K562 (cell line): ENCODE data around the gene POLR3G. TPM values are rescaled to one million over a fixed set of nuclear protein-coding genes. Genes with fewer than 3 reads are reported as not detected.

Experiments used
- ATAC-seq: fragments of 200-7000 bp; cut with Tn5 transposase; 3 replicates; pipeline ENCODE4 v1.9.1; 2020; ENCODE audit warnings: moderate library complexity
- BruUV-seq: library from RNA; stranded (reverse); fragments of 400-500 nt; replicated peaks from 2 replicates; lab custom pipeline; 2021; lab: Mats Ljungman, UMichigan
- CTCF ChIA-PET: fragments of 300-600 bp; formaldehyde crosslinking; extraction: SDS; loops from one replicate; lab custom pipeline; 2021; ENCODE audit warnings: low intra/inter-chr PET ratio; lab: Yijun Ruan, JAX
- POLR2A ChIA-PET: fragments of 300-600, 350-650 bp; sonication (Branson Sonifier 250); formaldehyde crosslinking; extraction: SDS; loops from one replicate; lab custom pipeline; 2021; ENCODE audit warnings: antibody characterized with exemption, inconsistent platforms; lab: Yijun Ruan, JAX
- DNase-seq, 4 experiments: peaks; one replicate each; pipeline versions ENCODE4 v3.0.0 to v3.0.0-alpha.2; 2011 to 2018; ENCODE audit warnings: low spot score in 3 of 4, mixed read lengths in 3 of 4; ENCODE audit errors: extremely low read depth in 1 of 4
- FAIRE-seq: peaks from 2 replicates; lab custom pipeline; 2011; peaks lifted over from hg19 to GRCh38; lab: Jason Lieb, UNC
- H2AFZ ChIP-seq: 2 replicates; pipeline ENCODE4 v1.6.0; 2011; ENCODE audit warnings: low read depth, low read length, control low read depth, inconsistent platforms
- H3K27ac ChIP-seq: fragments of 200-600 bp; 3 replicates; pipeline ENCODE4 v1.8.0; 2011; ENCODE audit warnings: low read depth, mild to moderate bottlenecking, control low read depth, inconsistent platforms, low read length, moderate library complexity, mixed read lengths; ENCODE audit errors: extremely low read depth
- H3K27me3 ChIP-seq, 2 experiments: fragments of 300-600 bp in 1 of 2; 2 replicates in 1 of 2; 3 replicates in 1 of 2; pipeline versions ENCODE4 v1.6.0 to v1.8.0; 2011; ENCODE audit warnings: inconsistent platforms in 2 of 2, low read length in 2 of 2, mild to moderate bottlenecking in 1 of 2, mixed read lengths in 1 of 2, moderate library complexity in 1 of 2; ENCODE audit not compliant: control insufficient read depth in 2 of 2, insufficient read depth in 2 of 2
- H3K36me3 ChIP-seq: fragments of 300-600 bp; 3 replicates; pipeline ENCODE4 v1.8.0; 2011; ENCODE audit warnings: mild to moderate bottlenecking, low read length, inconsistent platforms; ENCODE audit not compliant: control insufficient read depth, insufficient read depth
- H3K4me1 ChIP-seq, 2 experiments: fragments of 200-600 bp in 1 of 2; replicated peaks in 1 of 2; 2 replicates in 1 of 2; 3 replicates in 1 of 2; pipeline versions ENCODE4 v1.5.1 to v1.8.0; 2011; ENCODE audit warnings: inconsistent platforms in 2 of 2, low read length in 2 of 2, mild to moderate bottlenecking in 1 of 2, mixed read lengths in 1 of 2, moderate library complexity in 1 of 2; ENCODE audit not compliant: control insufficient read depth in 2 of 2, insufficient read depth in 2 of 2
- H3K4me2 ChIP-seq: 2 replicates; pipeline ENCODE4 v1.6.1; 2011; ENCODE audit warnings: low read length, control low read depth, inconsistent platforms, mixed read lengths; ENCODE audit not compliant: insufficient read depth
- H3K4me3 ChIP-seq: fragments of 200-600 bp; sonication (generic), shearing (Covaris generic); 2 replicates; pipeline ENCODE4 v1.5.1; 2016; ENCODE audit warnings: control low read depth, inconsistent platforms
- H3K79me2 ChIP-seq: fragments of 200-600 bp; 3 replicates; pipeline ENCODE4 v1.8.0; 2011; ENCODE audit warnings: low read length, inconsistent platforms; ENCODE audit not compliant: control insufficient read depth, insufficient read depth
- H3K9ac ChIP-seq, 2 experiments: 2 replicates each; pipeline versions ENCODE4 v1.6.0 to v1.6.1; 2011; ENCODE audit warnings: low read depth in 2 of 2, low read length in 2 of 2, control low read depth in 1 of 2, inconsistent platforms in 1 of 2, mild to moderate bottlenecking in 1 of 2, mixed read lengths in 1 of 2; ENCODE audit not compliant: insufficient read depth in 1 of 2
- H3K9me1 ChIP-seq: one replicate; pipeline ENCODE4 v1.6.0; 2011; ENCODE audit warnings: inconsistent platforms, mild to moderate bottlenecking, low read length, moderate library complexity; ENCODE audit not compliant: control insufficient read depth, insufficient read depth
- H3K9me3 ChIP-seq: replicated peaks from 2 replicates; pipeline ENCODE4 v1.5.1; 2011; ENCODE audit warnings: low read depth, low read length, inconsistent platforms; ENCODE audit not compliant: control insufficient read depth, insufficient read depth
- H4K20me1 ChIP-seq: replicated peaks from 2 replicates; pipeline ENCODE4 v1.6.1; 2011; ENCODE audit warnings: low read length, inconsistent platforms, mixed read lengths; ENCODE audit not compliant: control insufficient read depth, insufficient read depth
- BMI1 ChIP-seq: fragments of 150-350 bp; IDR thresholded peaks from 2 replicates; pipeline ENCODE4 v1.6.1; 2014; ENCODE audit warnings: low read length
- HMGN3 ChIP-seq: IDR thresholded peaks from 2 replicates; pipeline ENCODE4 v1.6.1; 2011; ENCODE audit warnings: borderline replicate concordance, low read depth, mild to moderate bottlenecking, mixed read lengths, low read length; ENCODE audit not compliant: insufficient read length; ENCODE audit errors: extremely low read depth
- WGBS: fragments of 100-300 bp; shearing (Covaris generic); methylation state at CpG from one replicate; pipeline ENCODE4 v1.1.6; 2016; ENCODE audit warnings: low coverage, mixed read lengths; ENCODE audit not compliant: insufficient coverage; ENCODE audit errors: missing lambda C conversion rate; 5-methylcytosine and 5-hydroxymethylcytosine counted together
- in situ Hi-C: fragments of 300-500 bp; cut with MboI; formaldehyde crosslinking; loops from 4 replicates; pipeline ENCODE4 v1.15.0; 2018; ENCODE audit warnings: inconsistent platforms, mixed read lengths
- intact Hi-C: fragments of 100-400 bp; cut with micrococcal nuclease; formaldehyde crosslinking; loops from 2 replicates; pipeline ENCODE4 v1.14.2; 2022
- polyA plus RNA-seq, 8 experiments: library from polyadenylated mRNA; depleted of rRNA in 4 of 8; stranded (reverse) in 5 of 8; unstranded in 3 of 8; fragments of >200 nt; fragmentation: Nextera tagmentation in 2 of 8; fragmentation: Illumina TruSeq in 1 of 8; extraction: Ambion mirVana in 2 of 8; extraction: Trizol in 1 of 8; gene quantifications; 2 replicates each; pipeline versions ENCODE4 v1.2.1 to v1.2.3, GENCODE V29; 2011 to 2014; ENCODE audit warnings: inconsistent platforms in 1 of 8, missing spikeins in 1 of 8
- total RNA-seq, 7 experiments: library from RNA; depleted of rRNA in 6 of 7; stranded (reverse); fragments of >200 nt in 6 of 7; fragmentation: Illumina TruSeq in 2 of 7; extraction: Trizol in 2 of 7; gene quantifications; 2 replicates each; pipeline versions ENCODE4 v1.2.1 to v1.2.3, GENCODE V29; 2011 to 2021; ENCODE audit warnings: low replicate concordance in 1 of 7
- TF ChIP-seq, protein P1 (sequence below): IDR thresholded peaks from 2 replicates; pipeline ENCODE4 v1.6.1; 2011; ENCODE audit warnings: borderline replicate concordance, low read depth, mild to moderate bottlenecking, moderate library complexity, low read length; ENCODE audit not compliant: insufficient read depth, poor library complexity, severe bottlenecking
- TF ChIP-seq, protein P2 (sequence below), 2 experiments: fragments of 150-350 bp in 1 of 2; IDR thresholded peaks; 2 replicates each; pipeline ENCODE4 v1.6.1; 2012 to 2016; ENCODE audit warnings: low read depth in 2 of 2, low read length in 2 of 2, mild to moderate bottlenecking in 1 of 2, moderate library complexity in 1 of 2

The POLR3G gene
- total and polyA plus RNA-seq, 9 of the 15 experiments (the other 6 are each of a cell fraction or from before 2014, with no cell fraction given) = 39.0 to 111 (median 59.0) TPM

DNA sequence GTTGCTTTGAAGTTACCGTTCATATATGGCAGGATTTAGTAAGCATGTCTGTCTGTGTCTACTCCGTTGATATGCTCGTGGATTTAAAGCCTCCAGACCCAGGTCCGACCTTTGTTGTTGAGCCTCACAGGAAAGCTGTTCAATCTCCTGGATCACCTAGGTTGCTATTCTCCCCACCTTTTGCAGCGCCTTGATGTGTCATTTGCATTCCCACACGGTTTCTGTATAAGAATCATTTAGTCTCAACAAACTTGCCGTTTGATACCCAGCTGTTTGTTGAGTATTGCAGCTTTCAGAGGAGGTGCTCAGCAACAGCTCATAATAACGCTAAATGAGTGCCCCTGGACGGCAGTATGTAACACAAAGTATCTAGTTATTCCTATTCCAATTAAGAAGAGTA, 82.7 kb downstream of the POLR3G start:
- FAIRE-seq = no peak
- peaks cover 4 to 10% of the 10 kb centered on the region in 2 experiments; a peak in 4 of 5 replicates for H3K4me1 ChIP-seq
- no peak overlapping the region for H3K27ac ChIP-seq
- TF ChIP-seq, protein P1, sequence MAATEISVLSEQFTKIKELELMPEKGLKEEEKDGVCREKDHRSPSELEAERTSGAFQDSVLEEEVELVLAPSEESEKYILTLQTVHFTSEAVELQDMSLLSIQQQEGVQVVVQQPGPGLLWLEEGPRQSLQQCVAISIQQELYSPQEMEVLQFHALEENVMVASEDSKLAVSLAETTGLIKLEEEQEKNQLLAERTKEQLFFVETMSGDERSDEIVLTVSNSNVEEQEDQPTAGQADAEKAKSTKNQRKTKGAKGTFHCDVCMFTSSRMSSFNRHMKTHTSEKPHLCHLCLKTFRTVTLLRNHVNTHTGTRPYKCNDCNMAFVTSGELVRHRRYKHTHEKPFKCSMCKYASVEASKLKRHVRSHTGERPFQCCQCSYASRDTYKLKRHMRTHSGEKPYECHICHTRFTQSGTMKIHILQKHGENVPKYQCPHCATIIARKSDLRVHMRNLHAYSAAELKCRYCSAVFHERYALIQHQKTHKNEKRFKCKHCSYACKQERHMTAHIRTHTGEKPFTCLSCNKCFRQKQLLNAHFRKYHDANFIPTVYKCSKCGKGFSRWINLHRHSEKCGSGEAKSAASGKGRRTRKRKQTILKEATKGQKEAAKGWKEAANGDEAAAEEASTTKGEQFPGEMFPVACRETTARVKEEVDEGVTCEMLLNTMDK = no peak
- TF ChIP-seq, all 486 proteins: peak for 0
- no TSS peak for BruUV-seq
- Histone ChIP-seq H3K9ac (peak overlapping the region; percentile 24 to 52; a peak in 2 of 4 replicates), H4K20me1 (no peaks in the 10 kb centered on the region), H3K27me3 (no peaks in the 10 kb centered on the region), H3K4me2 (peak overlapping the region; percentile 77), H3K4me3 (peak overlapping the region; percentile 53; the same call in 1 of the 2 replicates), H3K79me2 (peaks cover 35% of the 10 kb centered on the region), H3K9me1 (no peaks in the 10 kb centered on the region), H3K9me3 (no peaks in the 10 kb centered on the region), H2AFZ (peak overlapping the region; percentile 60), H3K36me3 (no peaks in the 10 kb centered on the region)
- intact Hi-C loops = no loop called here
- in situ Hi-C loops = no loop called here
- POLR2A ChIA-PET = interaction anchor here (0.8 to 1.0 kb wide), 2 partner anchors 9 to 16 kb away, joined by 3 to 4 read pairs; no protein-coding TSS in a partner anchor
- WGBS = 25% methylated on average over 9 of the region's 9 CpGs
- ATAC-seq (no peak), DNase-seq (no peak)
- CTCF ChIA-PET = no interaction called here

DNA sequence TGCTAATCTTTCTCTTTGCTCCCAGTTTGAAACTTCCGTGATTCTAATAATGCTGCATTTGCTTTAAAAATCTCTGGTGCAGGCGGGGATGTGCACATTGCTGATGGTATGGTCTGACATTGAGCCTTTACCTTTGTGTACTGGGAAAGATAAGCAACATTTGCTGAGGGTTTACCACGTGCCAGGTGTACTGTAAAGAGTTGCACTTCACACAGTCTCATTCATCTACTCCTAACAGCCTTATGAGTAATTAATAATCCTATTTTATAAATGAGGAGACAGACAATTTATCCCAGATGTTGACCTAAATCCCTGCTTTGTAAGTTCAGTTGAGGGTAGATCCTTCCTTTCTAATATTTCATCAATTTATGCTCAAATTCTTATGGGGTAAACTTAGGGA, 83.2 kb downstream of the POLR3G start:
- TSS peak; percentile 83 for BruUV-seq
- no peaks in the 10 kb centered on the region for H3K9me1 ChIP-seq
- FAIRE-seq (no peak), DNase-seq (no peak), ATAC-seq (no peak)
- H3K27me3 ChIP-seq = no peaks in the 10 kb centered on the region
- CTCF ChIA-PET = no interaction called here
- 27% methylated on average over 3 of the region's 3 CpGs for WGBS
- POLR2A ChIA-PET = interaction anchor here (0.8 to 1.0 kb wide), 2 partner anchors 10 to 17 kb away, joined by 3 to 4 read pairs; no protein-coding TSS in a partner anchor
- H3K27ac ChIP-seq = peak overlapping the region; percentile 43; the same call in 1 of the 3 replicates
- peak overlapping the region; percentile 53 for H3K4me3 ChIP-seq
- peak overlapping the region; percentile 60 for H2AFZ ChIP-seq
- intact Hi-C loops = no loop called here
- H4K20me1 ChIP-seq = no peaks in the 10 kb centered on the region
- in situ Hi-C loops = no loop called here
- no peaks in the 10 kb centered on the region for H3K36me3 ChIP-seq
- H3K9me3 ChIP-seq = no peaks in the 10 kb centered on the region
- H3K4me2 ChIP-seq = peak overlapping the region; percentile 77
- peak overlapping the region; percentile 5 to 52; a peak in 3 of 4 replicates for H3K9ac ChIP-seq
- peaks cover 4 to 10% of the 10 kb centered on the region in 2 experiments; a peak in 4 of 5 replicates for H3K4me1 ChIP-seq
- H3K79me2 ChIP-seq = peaks cover 40% of the 10 kb centered on the region
- TF ChIP-seq, protein P2, sequence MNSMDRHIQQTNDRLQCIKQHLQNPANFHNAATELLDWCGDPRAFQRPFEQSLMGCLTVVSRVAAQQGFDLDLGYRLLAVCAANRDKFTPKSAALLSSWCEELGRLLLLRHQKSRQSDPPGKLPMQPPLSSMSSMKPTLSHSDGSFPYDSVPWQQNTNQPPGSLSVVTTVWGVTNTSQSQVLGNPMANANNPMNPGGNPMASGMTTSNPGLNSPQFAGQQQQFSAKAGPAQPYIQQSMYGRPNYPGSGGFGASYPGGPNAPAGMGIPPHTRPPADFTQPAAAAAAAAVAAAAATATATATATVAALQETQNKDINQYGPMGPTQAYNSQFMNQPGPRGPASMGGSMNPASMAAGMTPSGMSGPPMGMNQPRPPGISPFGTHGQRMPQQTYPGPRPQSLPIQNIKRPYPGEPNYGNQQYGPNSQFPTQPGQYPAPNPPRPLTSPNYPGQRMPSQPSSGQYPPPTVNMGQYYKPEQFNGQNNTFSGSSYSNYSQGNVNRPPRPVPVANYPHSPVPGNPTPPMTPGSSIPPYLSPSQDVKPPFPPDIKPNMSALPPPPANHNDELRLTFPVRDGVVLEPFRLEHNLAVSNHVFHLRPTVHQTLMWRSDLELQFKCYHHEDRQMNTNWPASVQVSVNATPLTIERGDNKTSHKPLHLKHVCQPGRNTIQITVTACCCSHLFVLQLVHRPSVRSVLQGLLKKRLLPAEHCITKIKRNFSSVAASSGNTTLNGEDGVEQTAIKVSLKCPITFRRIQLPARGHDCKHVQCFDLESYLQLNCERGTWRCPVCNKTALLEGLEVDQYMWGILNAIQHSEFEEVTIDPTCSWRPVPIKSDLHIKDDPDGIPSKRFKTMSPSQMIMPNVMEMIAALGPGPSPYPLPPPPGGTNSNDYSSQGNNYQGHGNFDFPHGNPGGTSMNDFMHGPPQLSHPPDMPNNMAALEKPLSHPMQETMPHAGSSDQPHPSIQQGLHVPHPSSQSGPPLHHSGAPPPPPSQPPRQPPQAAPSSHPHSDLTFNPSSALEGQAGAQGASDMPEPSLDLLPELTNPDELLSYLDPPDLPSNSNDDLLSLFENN (IDR thresholded peaks at IDR 0.05; ENCODE audit: low read depth in 2 of 2, low read length in 2 of 2) = no peak
- no peak for TF ChIP-seq HMGN3
- no peak for TF ChIP-seq BMI1
